Measurements from ENCODE around the gene EXOC4.

EXOC4 gene

GRCh38 chr7:133633055-133633454 lies 380.2 kb downstream of the EXOC4 start:
- TF ChIP-seq ZNF449 (tag by site-specific recombination; IDR thresholded peaks at IDR 0.05) = no peak
- no peak for TF ChIP-seq ZNF423 (tag by site-specific recombination; IDR thresholded peaks at IDR 0.05)
- TF ChIP-seq PRDM1 (tag by site-specific recombination; IDR thresholded peaks at IDR 0.05) = no peak
- no peak for TF ChIP-seq OSR2 (tag by site-specific recombination; IDR thresholded peaks at IDR 0.05)
- no peak for TF ChIP-seq REPIN1 (tag by site-specific recombination; IDR thresholded peaks at IDR 0.05; ENCODE audit: low read depth)
- TF ChIP-seq ZNF292 (tag by site-specific recombination; IDR thresholded peaks at IDR 0.05; ENCODE audit: borderline replicate concordance, low read depth) = no peak
- TF ChIP-seq ZNF623 (tag by site-specific recombination; IDR thresholded peaks at IDR 0.05) = no peak
- no peak for TF ChIP-seq ZNF501 (tag by site-specific recombination; IDR thresholded peaks at IDR 0.05)
- no peak for TF ChIP-seq HOXC10 (CRISPR knock-in tag; IDR thresholded peaks at IDR 0.05)
- TF ChIP-seq, protein P1, sequence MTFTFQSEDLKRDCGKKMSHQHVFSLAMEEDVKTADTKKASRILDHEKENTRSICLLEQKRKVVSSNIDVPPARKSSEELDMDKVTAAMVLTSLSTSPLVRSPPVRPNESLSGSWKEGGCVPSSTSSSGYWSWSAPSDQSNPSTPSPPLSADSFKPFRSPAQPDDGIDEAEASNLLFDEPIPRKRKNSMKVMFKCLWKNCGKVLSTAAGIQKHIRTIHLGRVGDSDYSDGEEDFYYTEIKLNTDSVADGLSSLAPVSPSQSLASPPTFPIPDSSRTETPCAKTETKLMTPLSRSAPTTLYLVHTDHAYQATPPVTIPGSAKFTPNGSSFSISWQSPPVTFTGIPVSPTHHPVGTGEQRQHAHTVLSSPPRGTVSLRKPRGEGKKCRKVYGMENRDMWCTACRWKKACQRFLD (tag by site-specific recombination; IDR thresholded peaks at IDR 0.05) = no peak
- CTCF ChIA-PET = no interaction called here

DNA sequence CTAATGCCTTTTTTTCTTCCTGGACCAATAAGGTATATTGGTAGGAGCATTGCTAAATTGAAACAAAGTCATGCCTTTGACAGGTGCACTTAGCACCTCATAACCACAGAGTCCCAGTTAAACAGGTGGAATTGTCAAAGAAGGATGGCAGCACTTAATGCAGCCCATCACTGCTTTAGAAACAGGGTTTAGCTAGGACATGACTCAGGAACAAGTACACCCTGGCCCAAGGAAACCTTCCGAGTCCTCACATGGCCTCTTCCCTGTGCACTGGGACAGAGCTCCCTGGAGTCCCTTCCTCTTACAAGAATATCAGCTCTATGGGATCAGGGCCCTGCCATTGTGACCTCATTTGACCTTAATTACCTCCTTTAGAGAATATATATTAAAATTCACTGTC lies 382.7 kb downstream of the EXOC4 start:
- H3K27ac ChIP-seq (ENCODE audit: extremely low read depth, low read depth, low read length) = no peak overlapping the region
- no peak overlapping the region for H3K4me3 ChIP-seq (ENCODE audit: low read depth, low read length)
- H3K36me3 ChIP-seq (ENCODE audit: control insufficient read depth in 2 of 2, insufficient read depth in 1 of 2, low read length in 2 of 2) = no peaks in the 10 kb centered on the region
- ChIA-PET CTCF (no interaction called here), POLR2A (no interaction called here)
- TF ChIP-seq ZNF239 (tag by site-specific recombination; IDR thresholded peaks at IDR 0.05) (no peak), ZNF335 (tag by site-specific recombination; conservative IDR thresholded peaks at IDR 0.05) (no peak), GLIS1 (tag by site-specific recombination; IDR thresholded peaks at IDR 0.05) (no peak), AEBP2 (tag by site-specific recombination; IDR thresholded peaks at IDR 0.05; ENCODE audit: borderline replicate concordance) (no peak), KLF10 (tag by site-specific recombination; IDR thresholded peaks at IDR 0.05) (no peak), ZNF624 (tag by site-specific recombination; IDR thresholded peaks at IDR 0.05) (no peak), ZBTB26 (tag by site-specific recombination; optimal IDR thresholded peaks at IDR 0.05) (no peak), ZNF223 (tag by site-specific recombination; IDR thresholded peaks at IDR 0.05) (no peak), ZNF529 (tag by site-specific recombination; IDR thresholded peaks at IDR 0.05; ENCODE audit: insufficient replicate concordance) (no peak), GFI1B (tag by site-specific recombination; IDR thresholded peaks at IDR 0.05) (no peak)
- TF ChIP-seq, protein P2, sequence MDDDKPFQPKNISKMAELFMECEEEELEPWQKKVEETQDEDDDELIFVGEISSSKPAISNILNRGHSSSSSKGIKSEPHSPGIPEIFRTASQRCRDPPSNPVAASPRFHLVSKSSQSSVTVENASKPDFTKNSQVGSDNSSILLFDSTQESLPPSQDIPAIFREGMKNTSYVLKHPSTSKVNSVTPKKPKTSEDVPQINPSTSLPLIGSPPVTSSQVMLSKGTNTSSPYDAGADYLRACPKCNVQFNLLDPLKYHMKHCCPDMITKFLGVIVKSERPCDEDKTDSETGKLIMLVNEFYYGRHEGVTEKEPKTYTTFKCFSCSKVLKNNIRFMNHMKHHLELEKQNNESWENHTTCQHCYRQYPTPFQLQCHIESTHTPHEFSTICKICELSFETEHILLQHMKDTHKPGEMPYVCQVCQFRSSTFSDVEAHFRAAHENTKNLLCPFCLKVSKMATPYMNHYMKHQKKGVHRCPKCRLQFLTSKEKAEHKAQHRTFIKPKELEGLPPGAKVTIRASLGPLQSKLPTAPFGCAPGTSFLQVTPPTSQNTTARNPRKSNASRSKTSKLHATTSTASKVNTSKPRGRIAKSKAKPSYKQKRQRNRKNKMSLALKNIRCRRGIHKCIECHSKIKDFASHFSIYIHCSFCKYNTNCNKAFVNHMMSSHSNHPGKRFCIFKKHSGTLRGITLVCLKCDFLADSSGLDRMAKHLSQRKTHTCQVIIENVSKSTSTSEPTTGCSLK (tag by site-specific recombination; IDR thresholded peaks at IDR 0.05) = no peak
- no peaks in the 10 kb centered on the region for H3K9me3 ChIP-seq (ENCODE audit: control insufficient read depth, insufficient read depth, low read depth, low read length)
- H3K4me1 ChIP-seq (ENCODE audit: control insufficient read depth, insufficient read depth, low read length) = no peaks in the 10 kb centered on the region

More at GRCh38 chr7:133633055-133633454, 380.2 kb downstream of the EXOC4 start:
- Histone ChIP-seq H3K36me3 (ENCODE audit: control insufficient read depth in 2 of 2, insufficient read depth in 1 of 2, low read length in 2 of 2) (no peaks in the 10 kb centered on the region), H3K4me1 (ENCODE audit: control insufficient read depth, insufficient read depth, low read length) (no peaks in the 10 kb centered on the region; the same call in 1 of the 2 replicates), H3K27ac (ENCODE audit: extremely low read depth, low read depth, low read length) (no peak overlapping the region), H3K4me3 (ENCODE audit: low read depth, low read length) (no peak overlapping the region), H3K9me3 (ENCODE audit: control insufficient read depth, insufficient read depth, low read depth, low read length) (no peaks in the 10 kb centered on the region)
- POLR2A ChIA-PET = no interaction called here
